HG03066 (cell line): ENCODE data around the gene LARGE1.

Experiments
- ATAC-seq: cut with Tn5 transposase; IDR thresholded peaks from one replicate; pipeline ENCODE4 v1.9.1; 2021; ENCODE audit warnings: low read depth; ENCODE audit not compliant: unreplicated experiment

Gene LARGE1

GRCh38 chr22:33299245-33299956, 620.9 kb downstream of the LARGE1 start:
- ATAC-seq, result peak; percentile 90

GRCh38 chr22:33296941-33297340, 623.3 kb downstream of the LARGE1 start:
- no peak for ATAC-seq

DNA sequence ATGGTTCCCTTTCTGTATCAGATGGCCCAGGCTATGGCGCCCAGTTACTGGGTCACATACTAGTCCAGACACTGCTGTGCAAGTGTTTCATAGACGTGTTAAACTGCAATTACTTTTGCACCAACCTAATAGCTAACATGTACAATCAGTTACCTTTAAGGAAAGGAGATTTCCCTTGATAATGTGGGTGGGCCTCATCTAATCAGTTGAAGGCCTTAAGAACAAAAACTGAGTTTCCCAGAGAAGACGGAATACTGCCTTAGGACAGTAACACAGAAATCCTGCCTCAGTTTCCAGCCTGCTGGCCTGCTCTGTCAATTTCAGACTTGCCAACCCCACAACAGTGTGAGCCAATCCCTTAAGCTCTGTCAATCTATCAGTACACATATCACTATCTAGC, 632.2 kb downstream of the LARGE1 start:
- ATAC-seq, result no peak

GRCh38 chr22:33275073-33275443, 645.2 kb downstream of the LARGE1 start:
- ATAC-seq, result no peak

DNA sequence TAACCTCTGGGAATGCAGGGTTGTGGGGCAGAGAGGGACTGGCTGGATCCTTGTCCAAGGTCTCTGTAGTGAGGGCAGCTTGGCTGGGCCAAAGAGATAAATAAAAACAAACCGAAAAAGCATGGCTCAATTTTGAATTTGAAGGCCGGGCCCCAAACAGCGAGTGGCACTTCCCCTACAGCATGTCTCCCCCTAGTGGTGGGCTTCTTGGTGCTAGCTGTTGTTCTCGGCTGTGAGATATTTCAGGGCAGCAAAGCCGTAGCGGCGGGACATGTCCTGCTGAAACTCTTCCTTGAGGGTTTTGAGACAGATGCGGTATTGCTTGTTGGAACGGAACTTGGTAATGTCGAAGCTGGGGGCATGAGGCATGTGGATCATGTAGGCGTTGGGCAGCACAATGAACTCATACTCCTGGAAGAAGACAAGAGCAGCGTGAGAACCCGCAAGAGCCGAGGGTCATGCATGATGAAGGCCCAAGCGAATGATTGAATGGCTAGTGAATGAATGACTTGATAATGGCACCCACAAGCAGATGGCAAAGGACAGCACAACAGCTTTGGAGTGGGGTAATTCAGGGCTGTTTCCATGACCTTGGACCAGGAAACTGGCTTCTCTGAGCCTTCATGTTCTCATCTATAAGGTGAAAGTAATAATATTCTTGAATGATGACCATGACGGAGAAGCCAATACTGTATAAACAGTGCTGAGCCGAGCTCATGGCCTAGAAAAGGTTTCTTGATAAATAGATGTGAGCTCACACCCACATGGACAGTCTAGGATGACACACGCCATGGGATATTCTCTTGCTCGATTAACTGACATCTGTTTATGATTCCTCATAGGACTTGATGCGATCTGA, 645.8 kb downstream of the LARGE1 start:
- ATAC-seq, result no peak

- no peak for ATAC-seq
These were observed 647.4 kb downstream of the LARGE1 start for GRCh38 chr22:33272871-33273270.

- peak; percentile 27 for ATAC-seq
These were observed 648.1 kb downstream of the LARGE1 start for GRCh38 chr22:33272180-33272579.

GRCh38 chr22:33271390-33272161, 648.7 kb downstream of the LARGE1 start:
- peak; percentile 73 for ATAC-seq

- no peak for ATAC-seq
These were observed 649.7 kb downstream of the LARGE1 start for GRCh38 chr22:33270596-33270995.

GRCh38 chr22:33261699-33262098, 658.6 kb downstream of the LARGE1 start:
- ATAC-seq, result no peak

GRCh38 chr22:33260498-33260897, 659.8 kb downstream of the LARGE1 start:
- ATAC-seq, result no peak

- ATAC-seq, result no peak
These were observed 664.5 kb downstream of the LARGE1 start for GRCh38 chr22:33255791-33256190.

- no peak for ATAC-seq
These were observed 671.3 kb downstream of the LARGE1 start for GRCh38 chr22:33248948-33249347.

DNA sequence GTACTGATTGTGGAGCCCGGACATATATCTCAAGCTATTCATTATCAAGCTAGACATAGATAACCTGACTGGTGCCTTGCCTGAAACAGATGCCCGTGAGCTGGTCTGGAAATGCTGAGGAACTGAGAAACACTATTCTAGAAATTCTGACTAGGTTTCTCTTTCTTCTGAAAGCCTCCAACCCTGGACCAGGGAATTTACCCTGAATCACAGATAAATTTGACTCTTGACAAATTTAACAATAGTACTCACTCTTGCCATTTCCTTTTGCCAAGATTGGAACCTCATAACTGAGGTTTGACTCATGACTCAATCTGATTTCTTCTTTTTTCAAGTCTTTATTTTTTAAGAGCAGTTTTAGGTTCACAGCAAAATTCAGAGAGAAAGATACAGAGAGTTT, 672.5 kb downstream of the LARGE1 start:
- no peak for ATAC-seq

GRCh38 chr22:33242078-33242477, 678.2 kb downstream of the LARGE1 start:
- ATAC-seq, result no peak

DNA sequence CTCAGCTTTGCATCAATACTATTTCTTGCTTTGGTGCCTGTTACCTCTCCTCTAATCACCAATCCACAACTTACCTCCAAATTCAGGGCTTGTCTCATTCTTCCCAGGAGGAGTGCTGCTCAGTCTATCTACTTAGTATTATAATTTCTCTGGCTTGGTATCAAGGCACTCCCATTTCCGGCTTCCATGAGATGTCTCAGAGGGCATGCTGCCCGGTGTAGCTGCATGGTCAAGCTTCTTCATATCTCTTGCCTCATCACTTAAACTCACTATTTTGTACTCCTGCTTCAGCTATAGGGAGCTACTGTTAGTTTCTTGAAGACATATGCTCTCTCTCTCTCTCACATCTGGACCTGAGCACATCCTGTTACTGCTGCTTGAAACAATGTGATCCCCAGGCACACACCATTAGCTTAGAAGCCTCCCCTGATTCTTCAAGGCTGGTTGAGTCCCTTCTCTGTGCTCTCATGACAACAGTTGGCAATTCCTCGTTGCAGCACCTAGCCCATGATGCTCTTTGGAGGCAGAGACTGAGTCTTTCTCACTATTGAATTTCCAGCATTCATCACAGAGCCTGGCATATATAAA, 679.3 kb downstream of the LARGE1 start:
- ATAC-seq, result no peak

GRCh38 chr22:33232071-33232470, 688.2 kb downstream of the LARGE1 start:
- no peak for ATAC-seq

DNA sequence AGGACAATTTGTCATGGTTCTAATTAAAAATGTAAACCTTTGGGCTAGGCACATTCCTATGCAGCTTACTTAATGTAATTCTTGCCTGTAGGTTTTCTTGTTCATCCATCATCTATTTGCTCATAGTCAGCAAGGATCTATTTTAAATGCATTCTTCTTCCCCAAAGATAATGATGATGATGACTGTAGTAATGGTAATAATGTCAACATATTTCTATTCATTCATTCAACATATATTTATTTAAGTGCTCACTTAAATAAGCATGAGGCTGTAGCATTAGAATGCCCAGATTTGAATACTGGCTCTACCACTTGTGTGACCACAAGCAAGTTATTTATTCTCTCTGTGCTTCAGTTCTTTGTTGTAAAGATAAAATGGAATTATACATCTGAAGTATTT, 692.5 kb downstream of the LARGE1 start:
- ATAC-seq, result no peak

- no peak for ATAC-seq
These were observed 695.4 kb downstream of the LARGE1 start for GRCh38 chr22:33224841-33225240.
